PC-3 (cell line): Measurements from ENCODE around the gene SBSN. TPM values are rescaled to one million over a fixed set of nuclear protein-coding genes. Genes with fewer than 3 reads are reported as not detected.

ENCODE experiments used
- ATAC-seq: fragments of 200-7000 bp; cut with Tn5 transposase; 2 replicates; pipeline ENCODE4 v1.9.1; 2020; ENCODE audit warnings: mild to moderate bottlenecking, moderate library complexity
- BruUV-seq: library from RNA; stranded (reverse); fragments of 400-500 nt; replicated peaks from 2 replicates; lab custom pipeline; 2021; lab: Mats Ljungman, UMichigan
- CTCF ChIA-PET: fragments of 300-600 bp; sonication (Branson Sonifier 250); formaldehyde crosslinking; loops from one replicate; lab custom pipeline; 2022; ENCODE audit warnings: antibody characterized with exemption; lab: Charles Lee
- POLR2A ChIA-PET: fragments of 300-600 bp; sonication (Branson Sonifier 250); formaldehyde crosslinking; loops from one replicate; lab custom pipeline; 2022; ENCODE audit warnings: antibody characterized with exemption; ENCODE audit not compliant: unreplicated experiment; lab: Charles Lee
- DNase-seq: peaks from one replicate; pipeline ENCODE4 v3.0.0-alpha.2; 2015
- H2AFZ ChIP-seq: fragments of 300-600 bp; sonication (generic); 2 replicates; pipeline ENCODE4 v1.6.0; 2016; ENCODE audit warnings: antibody characterized with exemption, low read length
- H3F3A ChIP-seq: fragments of 300-600 bp; sonication (generic); one replicate; pipeline ENCODE4 v1.6.0; 2017; ENCODE audit warnings: antibody characterized with exemption, low read length, control low read depth, mild to moderate bottlenecking; ENCODE audit not compliant: unreplicated experiment
- H3K27ac ChIP-seq: fragments of 300-600 bp; sonication (generic); 2 replicates; pipeline ENCODE4 v1.5.1; 2016; ENCODE audit warnings: mild to moderate bottlenecking, low read length
- H3K27me3 ChIP-seq: fragments of 300-600 bp; sonication (generic); 2 replicates; pipeline ENCODE4 v1.6.1; 2016; ENCODE audit warnings: low read length, mixed read lengths
- H3K36me3 ChIP-seq: fragments of 300-600 bp; sonication (generic); 2 replicates; pipeline ENCODE4 v1.6.1; 2016; ENCODE audit warnings: low read depth, mixed run types, low read length, mixed read lengths
- H3K4me1 ChIP-seq: fragments of 300-600 bp; sonication (generic); 2 replicates; pipeline ENCODE4 v1.5.1; 2016; ENCODE audit warnings: low read length; ENCODE audit not compliant: insufficient read depth
- H3K4me2 ChIP-seq: fragments of 300-600 bp; sonication (generic); 2 replicates; pipeline ENCODE4 v1.6.0; 2016; ENCODE audit warnings: low read length
- H3K4me3 ChIP-seq: fragments of 300-600 bp; sonication (generic); 2 replicates; pipeline ENCODE4 v1.5.1; 2016; ENCODE audit warnings: mild to moderate bottlenecking, low read length, mixed read lengths
- H3K79me2 ChIP-seq: fragments of 300-600 bp; sonication (generic); 2 replicates; pipeline ENCODE4 v1.6.1; 2017; ENCODE audit warnings: low read length, mixed read lengths
- H3K9ac ChIP-seq: fragments of 300-600 bp; sonication (generic); 2 replicates; pipeline ENCODE4 v1.6.0; 2016; ENCODE audit warnings: mild to moderate bottlenecking, low read length
- H3K9me2 ChIP-seq: fragments of 300-600 bp; sonication (generic); replicated peaks from 2 replicates; pipeline ENCODE4 v1.6.1; 2016; ENCODE audit warnings: mixed run types, low read length, mixed read lengths
- H3K9me3 ChIP-seq: fragments of 300-600 bp; sonication (generic); 2 replicates; pipeline ENCODE4 v1.6.1; 2016; ENCODE audit warnings: low read length, mixed read lengths
- H4K20me1 ChIP-seq: fragments of 300-600 bp; sonication (generic); 2 replicates; pipeline ENCODE4 v1.6.1; 2016; ENCODE audit warnings: low read length, mixed read lengths
- CTCF ChIP-seq: fragments of 300-600 bp; sonication (generic); conservative IDR thresholded peaks from 2 replicates; pipeline ENCODE4 v1.5.1; 2017; ENCODE audit warnings: antibody characterized with exemption, low read depth, mild to moderate bottlenecking, low read length
- EZH2 ChIP-seq: fragments of 300-600 bp; sonication (generic); IDR thresholded peaks from one replicate; pipeline ENCODE4 v1.6.1; 2017; ENCODE audit warnings: antibody characterized with exemption, mild to moderate bottlenecking, low read length; ENCODE audit not compliant: unreplicated experiment
- EZH2phosphoT487 ChIP-seq: fragments of 300-600 bp; sonication (generic); IDR thresholded peaks from 2 replicates; pipeline ENCODE4 v1.6.1; 2018; ENCODE audit warnings: mild to moderate bottlenecking, antibody characterized with exemption, low read length, borderline replicate concordance
- intact Hi-C: fragments of 100-400 bp; cut with micrococcal nuclease; formaldehyde crosslinking; loops from 2 replicates; pipeline ENCODE4 v1.9.0; 2023
- total RNA-seq: library from RNA; depleted of rRNA; stranded (reverse); fragments of >200 nt; gene quantifications from 2 replicates; pipeline ENCODE4 v1.2.3, GENCODE V29; 2014

SBSN gene
- total RNA-seq, 1 experiment from 2014 or later = 0.26 TPM

GRCh38 chr19:35545001-35545854, 17.1 kb upstream of the SBSN start, which contains the start of gene TMEM147:
TMEM147 (plus strand) TSS chr19:35545626; CDS start chr19:35545740, 114 bp downstream.
- Histone ChIP-seq H2AFZ (peak within 1 kb of the TSS; percentile 98), H3K79me2 (peaks cover 40% of the 10 kb centered on the region), H3K27ac (peak within 1 kb of the TSS; percentile 48), H3K4me1 (peaks cover 14% of the 10 kb centered on the region; the same call in 1 of the 2 replicates), H3F3A (no peaks in the 10 kb centered on the region), H3K9ac (peak within 1 kb of the TSS; percentile 97), H3K9me2 (no peaks in the 10 kb centered on the region), H4K20me1 (no peaks in the 10 kb centered on the region), H3K36me3 (no peaks in the 10 kb centered on the region), H3K27me3 (no peaks in the 10 kb centered on the region), H3K9me3 (no peaks in the 10 kb centered on the region), H3K4me2 (peak within 1 kb of the TSS; percentile 90), H3K4me3 (peak within 1 kb of the TSS; percentile 88)
- peak; percentile 84 for DNase-seq
- ATAC-seq = peak; percentile 94
- intact Hi-C loops = loop anchor here (2.0 to 5.0 kb wide), 2 partner anchors 26 to 172 kb away; partner anchors contain the start of gene KMT2B
- CTCF ChIA-PET = no interaction called here
- POLR2A ChIA-PET = no interaction called here
- TF ChIP-seq EZH2 = no peak
- no peak for TF ChIP-seq EZH2phosphoT487
- no peak for TF ChIP-seq CTCF
- TSS peak; percentile 78 for BruUV-seq

GRCh38 chr19:35544110-35544802, 16.1 kb upstream of the SBSN start:
- Histone ChIP-seq H3K4me1 (peaks cover 14% of the 10 kb centered on the region; the same call in 1 of the 2 replicates), H3K4me3 (peak overlapping the region; percentile 88), H3K4me2 (peak overlapping the region; percentile 90), H3K9ac (peak overlapping the region; percentile 97), H3F3A (no peaks in the 10 kb centered on the region), H3K36me3 (no peaks in the 10 kb centered on the region), H2AFZ (no peak overlapping the region), H3K27ac (no peak overlapping the region), H3K9me2 (no peaks in the 10 kb centered on the region), H3K9me3 (no peaks in the 10 kb centered on the region), H3K27me3 (no peaks in the 10 kb centered on the region), H3K79me2 (peaks cover 40% of the 10 kb centered on the region), H4K20me1 (no peaks in the 10 kb centered on the region)
- DNase-seq (no peak), ATAC-seq (no peak)
- BruUV-seq = no TSS peak
- intact Hi-C loops = loop anchor here (2.0 kb wide), 1 partner anchor 25 kb away; no protein-coding TSS in a partner anchor
- CTCF ChIA-PET = no interaction called here
- POLR2A ChIA-PET = no interaction called here
- TF ChIP-seq CTCF (no peak), EZH2phosphoT487 (no peak)
